GM23338 (cell line): ENCODE measurements around the gene PSMA7. TPM values are rescaled to one million over a fixed set of nuclear protein-coding genes. Genes with fewer than 3 reads are reported as not detected.

ENCODE experiments used
- ATAC-seq: fragments of 200-7000 bp; cut with Tn5 transposase; 3 replicates; pipeline ENCODE4 v1.9.1; 2020
- DNase-seq: peaks from one replicate; pipeline ENCODE4 v3.0.0-alpha.2; 2015; ENCODE audit warnings: low spot score
- H2AFZ ChIP-seq: fragments of 200-600 bp; sonication (generic); 2 replicates; pipeline ENCODE4 v1.8.0; 2016; ENCODE audit warnings: antibody characterized with exemption, mild to moderate bottlenecking, moderate library complexity
- H3F3A ChIP-seq: fragments of 200-600 bp; sonication (generic); replicated peaks from 2 replicates; pipeline ENCODE4 v1.8.0; 2017; ENCODE audit warnings: antibody characterized with exemption, mixed run types, low read depth
- H3K27ac ChIP-seq: fragments of 200-600 bp; sonication (generic); 2 replicates; pipeline ENCODE4 v1.6.1; 2016; ENCODE audit warnings: low read depth
- H3K27me3 ChIP-seq: fragments of 200-600 bp; sonication (generic); 2 replicates; pipeline ENCODE4 v1.8.0; 2016; ENCODE audit warnings: mild to moderate bottlenecking, mixed run types, moderate library complexity; ENCODE audit not compliant: insufficient read depth
- H3K36me3 ChIP-seq: fragments of 200-600 bp; sonication (generic); 2 replicates; pipeline ENCODE4 v1.8.0; 2016; ENCODE audit warnings: mild to moderate bottlenecking; ENCODE audit not compliant: insufficient read depth
- H3K4me1 ChIP-seq: fragments of 200-600 bp; sonication (generic); 2 replicates; pipeline ENCODE4 v1.8.0; 2016; ENCODE audit warnings: mild to moderate bottlenecking, moderate library complexity; ENCODE audit not compliant: insufficient read depth
- H3K4me2 ChIP-seq: fragments of 200-600 bp; sonication (generic); 2 replicates; pipeline ENCODE4 v1.7.1; 2017; ENCODE audit warnings: mixed run types
- H3K4me3 ChIP-seq: fragments of 200-600 bp; sonication (generic); 2 replicates; pipeline ENCODE4 v1.6.1; 2016; ENCODE audit warnings: mixed run types
- H3K79me2 ChIP-seq: fragments of 200-600 bp; sonication (generic); replicated peaks from 2 replicates; pipeline ENCODE4 v1.8.0; 2017; ENCODE audit warnings: mild to moderate bottlenecking; ENCODE audit not compliant: insufficient read depth
- H3K9me2 ChIP-seq: fragments of 200-600 bp; sonication (generic); 2 replicates; pipeline ENCODE4 v1.8.0; 2017; ENCODE audit not compliant: insufficient read depth
- H4K20me1 ChIP-seq: fragments of 200-600 bp; sonication (generic); replicated peaks from 2 replicates; pipeline ENCODE4 v1.8.0; 2017; ENCODE audit warnings: mild to moderate bottlenecking; ENCODE audit not compliant: insufficient read depth
- H3K27ac Mint-ChIP-seq: 2 replicates; pipeline ENCODE4 v1.8.0; 2020; ENCODE audit warnings: inconsistent platforms, mild to moderate bottlenecking, moderate library complexity, mixed read lengths
- H3K27me3 Mint-ChIP-seq: 3 replicates; pipeline ENCODE4 v1.8.0; 2022; ENCODE audit warnings: low read depth, mild to moderate bottlenecking, moderate library complexity, mixed read lengths, inconsistent platforms; ENCODE audit not compliant: insufficient read depth, poor library complexity
- H3K36me3 Mint-ChIP-seq: 3 replicates; pipeline ENCODE4 v1.8.0; 2021; ENCODE audit warnings: low read depth, mild to moderate bottlenecking, inconsistent platforms, moderate library complexity, mixed read lengths
- H3K4me1 Mint-ChIP-seq: 3 replicates; pipeline ENCODE4 v1.8.0; 2020; ENCODE audit warnings: mild to moderate bottlenecking, inconsistent platforms, mixed read lengths
- H3K4me3 Mint-ChIP-seq: 3 replicates; pipeline ENCODE4 v1.8.0; 2021; ENCODE audit warnings: moderate library complexity, mild to moderate bottlenecking, inconsistent platforms, mixed read lengths
- H3K9me3 Mint-ChIP-seq: 3 replicates; pipeline ENCODE4 v1.8.0; 2020; ENCODE audit warnings: moderate library complexity, mild to moderate bottlenecking, inconsistent platforms, mixed read lengths
- CREB1 ChIP-seq: fragments of 250-450 bp; sonication (Bioruptor Pico); IDR thresholded peaks from 2 replicates; pipeline ENCODE4 v1.5.0; 2020; ENCODE audit warnings: low read depth, mild to moderate bottlenecking, moderate library complexity
- CTCF ChIP-seq, 2 experiments: fragments of 200-600 bp in 1 of 2; sonication (generic) in 1 of 2; conservative IDR thresholded peaks; 2 replicates each; pipeline versions ENCODE4 v1.5.1 to v1.6.1; 2016 to 2017; ENCODE audit warnings: antibody characterized with exemption in 2 of 2, low read depth in 2 of 2, mild to moderate bottlenecking in 2 of 2, moderate library complexity in 1 of 2
- ETS1 ChIP-seq: IDR thresholded peaks from 2 replicates; pipeline ENCODE4 v1.6.1; 2016; ENCODE audit warnings: antibody characterized with exemption
- EZH2 ChIP-seq: fragments of 200-600 bp; sonication (generic); IDR thresholded peaks from one replicate; pipeline ENCODE4 v1.8.0; 2017; ENCODE audit warnings: antibody characterized with exemption, mild to moderate bottlenecking, low read depth; ENCODE audit not compliant: unreplicated experiment
- JUNB ChIP-seq: IDR thresholded peaks from one replicate; pipeline ENCODE4 v1.6.1; 2016; ENCODE audit warnings: antibody characterized with exemption; ENCODE audit not compliant: unreplicated experiment
- NANOG ChIP-seq: IDR thresholded peaks from 2 replicates; pipeline ENCODE4 v1.6.1; 2016; ENCODE audit warnings: antibody characterized with exemption, borderline replicate concordance
- POLR2AphosphoS5 ChIP-seq: IDR thresholded peaks from 2 replicates; pipeline ENCODE4 v1.6.1; 2016; ENCODE audit warnings: antibody characterized with exemption, low read depth
- REST ChIP-seq: IDR thresholded peaks from one replicate; pipeline ENCODE4 v1.6.1; 2018; ENCODE audit warnings: antibody characterized with exemption; ENCODE audit not compliant: unreplicated experiment
- STAT1 ChIP-seq: IDR thresholded peaks from one replicate; pipeline ENCODE4 v1.6.1; 2016; ENCODE audit warnings: antibody characterized with exemption; ENCODE audit not compliant: unreplicated experiment
- ZNF114 ChIP-seq: fragments of 250-450 bp; sonication (Bioruptor Pico); IDR thresholded peaks from 2 replicates; pipeline ENCODE4 v1.5.0; 2020; ENCODE audit warnings: mild to moderate bottlenecking, moderate library complexity
- ZNF331 ChIP-seq: fragments of 250-450 bp; sonication (Bioruptor Pico); IDR thresholded peaks from 2 replicates; pipeline ENCODE4 v1.5.0; 2020; ENCODE audit warnings: low read depth, mild to moderate bottlenecking, moderate library complexity
- polyA plus RNA-seq: library from polyadenylated mRNA; unstranded; fragments of >200 nt; fragmentation: Nextera tagmentation; extraction: Ambion mirVana; gene quantifications from 2 replicates; pipeline ENCODE4 v1.2.1, GENCODE V29; 2016
- total RNA-seq: library from RNA; depleted of rRNA; stranded (reverse); fragments of >200 nt; shearing (Covaris generic); gene quantifications from 2 replicates; pipeline ENCODE4 v1.2.3, GENCODE V29; 2014

The PSMA7 gene
- total and polyA plus RNA-seq, 2 experiments from 2014 or later, result 357 to 628 TPM

- TF ChIP-seq CTCF (conservative IDR thresholded peaks at IDR 0.05; ENCODE audit: low read depth in 2 of 2), result no peak
- TF ChIP-seq ZNF114 (CRISPR knock-in tag), result no peak
- TF ChIP-seq STAT1, result no peak
- TF ChIP-seq ETS1, result no peak
- no peak for TF ChIP-seq JUNB
- TF ChIP-seq NANOG, result no peak
Observed at GRCh38 chr20:62174021-62174804, 31.0 kb upstream of the PSMA7 start (continued).

GRCh38 chr20:62172666-62173065 is 29.5 kb upstream of the PSMA7 start:
- Histone ChIP-seq H3K4me1 (no peaks in the 10 kb centered on the region), H3F3A (no peaks in the 10 kb centered on the region), H3K79me2 (no peaks in the 10 kb centered on the region), H2AFZ (no peak overlapping the region), H3K27me3 (no peaks in the 10 kb centered on the region), H3K9me2 (no peaks in the 10 kb centered on the region), H3K36me3 (peaks cover 3% of the 10 kb centered on the region; the same call in 1 of the 2 replicates), H3K27ac (no peak overlapping the region), H3K4me3 (no peak overlapping the region), H4K20me1 (no peaks in the 10 kb centered on the region), H3K4me2 (no peak overlapping the region)
- H3K36me3 Mint-ChIP-seq, result peaks cover 31% of the 10 kb centered on the region
- H3K9me3 Mint-ChIP-seq, result no peaks in the 10 kb centered on the region; the same call in 2 of the 3 replicates
- H3K4me3 Mint-ChIP-seq, result no peak overlapping the region
- no peak overlapping the region; the same call in 1 of the 2 replicates for H3K27ac Mint-ChIP-seq
- peaks cover 22% of the 10 kb centered on the region for H3K27me3 Mint-ChIP-seq
- DNase-seq (no peak), ATAC-seq (no peak)
- H3K4me1 Mint-ChIP-seq, result no peaks in the 10 kb centered on the region
- TF ChIP-seq STAT1 (no peak), NANOG (no peak), POLR2AphosphoS5 (no peak), EZH2 (no peak), ZNF114 (CRISPR knock-in tag) (no peak), REST (no peak), ETS1 (no peak), ZNF331 (CRISPR knock-in tag) (no peak), CREB1 (no peak)
